ENCODE results near the gene ZNF283. TPM values are rescaled to one million over a fixed set of nuclear protein-coding genes. Genes with fewer than 3 reads are reported as not detected.
A peak's percentile ranks its signal among the peaks of the same experiment; 100 is the strongest.
"Not testable (repeated sequence)": the region's sequence is repeated elsewhere in the genome, so short reads cannot be mapped to it uniquely, and the experiment has no call there.

Gene ZNF283
- total RNA-seq, 1 experiment from 2014 or later, result 10.9 TPM

DNA sequence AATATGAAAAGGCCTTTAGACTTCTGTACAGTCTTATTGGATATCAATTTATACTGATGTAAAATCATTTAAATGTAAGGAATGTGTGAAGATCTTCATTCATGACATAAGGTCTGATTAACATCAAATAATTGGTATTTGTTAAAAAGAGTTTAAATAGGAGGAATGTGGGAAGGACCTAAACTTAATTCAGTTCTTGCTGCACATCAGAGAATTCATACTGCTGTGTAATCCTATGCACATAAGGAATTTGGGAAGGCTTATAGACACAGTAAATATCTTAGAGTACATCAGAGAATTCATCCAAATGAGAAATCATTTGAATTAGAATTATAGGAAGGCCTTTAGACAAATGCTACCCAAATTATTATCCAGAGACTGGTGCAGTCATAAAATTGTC lies 21.7 kb downstream of the ZNF283 start:
- no peak for DNase-seq (ENCODE audit: low spot score)

DNA sequence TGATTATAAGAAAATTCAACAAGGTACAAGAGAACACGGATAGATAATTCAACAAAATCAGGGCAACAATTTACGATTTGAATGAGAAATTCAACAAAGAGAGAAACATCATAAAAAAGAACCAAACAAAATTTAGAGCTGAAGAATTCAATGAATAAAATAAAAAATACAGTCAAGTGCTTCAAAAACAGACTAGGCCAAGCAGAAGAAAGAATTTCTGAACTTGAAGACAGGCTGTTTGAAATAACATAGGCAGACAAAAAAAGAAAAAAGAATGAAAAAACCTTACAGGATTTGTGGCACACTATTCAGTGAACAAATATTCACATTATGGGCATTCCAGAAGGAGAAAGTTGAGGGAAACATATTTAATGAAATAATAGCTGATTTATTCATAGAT lies 31.1 kb downstream of the ZNF283 start:
- no peak for DNase-seq (ENCODE audit: low spot score)

GRCh38 chr19:43866923-43867322 lies 39.8 kb downstream of the ZNF283 start:
- DNase-seq (ENCODE audit: low spot score), result not testable (repeated sequence)

DNA sequence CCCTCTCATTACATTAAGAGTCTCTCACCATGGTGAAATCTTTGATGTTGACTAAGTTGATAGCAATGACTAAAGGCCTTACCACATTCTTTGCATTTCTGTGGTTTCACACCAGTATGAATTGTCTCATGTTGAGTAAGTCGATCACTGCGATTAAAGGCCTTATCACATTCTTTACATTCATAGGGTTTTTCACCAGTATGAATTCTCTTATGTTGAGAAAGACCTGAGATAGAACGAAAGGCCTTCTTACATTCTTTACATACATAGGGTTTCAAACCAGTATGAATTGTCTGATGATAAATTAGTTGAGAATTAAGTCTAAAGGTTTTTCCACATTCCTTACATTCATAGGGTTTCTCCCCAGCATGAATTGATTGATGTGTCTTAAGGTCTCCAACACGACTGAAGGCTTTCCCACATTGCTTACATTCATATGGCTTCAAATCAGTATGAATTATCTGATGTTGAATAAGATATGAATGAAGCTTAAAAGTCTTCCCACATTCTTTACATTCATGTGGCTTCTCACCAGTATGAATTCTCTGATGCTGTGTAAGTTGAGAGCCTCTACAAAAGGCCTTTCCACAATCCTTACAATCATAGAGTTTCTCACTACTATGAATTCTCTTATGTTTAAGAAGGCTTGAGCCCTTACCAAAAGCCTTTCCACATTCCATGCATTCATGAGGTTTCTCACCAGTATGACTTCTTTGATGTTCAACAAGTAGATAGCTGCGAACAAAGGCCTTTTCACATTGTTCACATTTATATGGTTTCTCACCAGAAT lies 45.6 kb downstream of the ZNF283 start:
- peak; percentile 23 for DNase-seq (ENCODE audit: low spot score)

DNA sequence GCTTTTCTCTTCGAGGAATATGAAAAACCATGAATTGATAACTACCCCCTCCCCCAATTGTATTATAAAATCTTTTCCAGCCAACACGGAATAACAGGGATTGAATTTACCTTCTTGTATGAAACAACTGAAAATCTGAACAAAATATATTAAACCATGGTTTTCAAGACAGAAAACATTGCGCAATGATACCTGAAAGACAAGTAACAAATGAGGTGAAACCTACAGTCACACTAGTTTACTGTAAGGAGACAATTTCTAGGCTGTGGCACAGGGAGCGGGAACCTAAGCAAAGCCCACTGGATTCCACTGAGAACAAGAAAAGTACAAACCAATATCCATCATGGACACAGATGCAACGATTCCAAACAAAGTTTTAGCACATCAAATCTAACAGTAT lies 53.4 kb downstream of the ZNF283 start:
- no peak for DNase-seq (ENCODE audit: low spot score)

GRCh38 chr19:43883864-43884263 lies 56.7 kb downstream of the ZNF283 start, which contains the start of gene ZNF404:
Gene ZNF404, minus strand, starts transcription at chr19:43883964.
- DNase-seq (ENCODE audit: low spot score), result no peak

DNA sequence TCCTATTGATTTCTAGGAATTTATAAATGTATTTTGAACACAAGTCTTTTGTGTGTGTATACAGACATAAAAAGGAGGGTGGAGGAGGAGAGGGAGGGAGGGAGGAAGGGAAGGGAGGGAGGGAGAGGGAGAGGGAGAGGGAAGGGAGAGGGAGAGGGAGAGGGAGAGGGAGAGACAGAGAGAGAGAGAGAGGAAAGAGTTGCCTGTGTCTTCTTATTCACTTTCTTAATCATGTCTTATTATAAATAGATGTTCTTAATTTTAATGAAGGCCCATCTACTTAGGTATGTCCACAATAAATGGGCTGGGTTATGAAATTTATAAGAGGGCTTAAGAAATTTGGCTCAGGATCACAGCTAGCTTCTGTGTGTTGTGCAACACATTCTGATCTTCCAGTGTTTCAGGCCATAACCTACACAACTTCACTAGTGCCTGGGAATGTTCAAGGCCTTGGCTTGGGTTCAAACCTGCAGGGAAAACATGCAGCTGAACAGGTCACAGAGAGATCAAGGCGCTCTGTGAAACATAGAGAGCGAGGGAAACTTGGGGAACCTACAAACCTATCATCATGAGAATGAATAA lies 68.7 kb downstream of the ZNF283 start:
- no peak for DNase-seq (ENCODE audit: low spot score)

Other genes starting within 250 kb of the ZNF283 start
- gene IRGQ, start 231.2 kb upstream of the ZNF283 start, total RNA-seq (2014; rRNA removed; shearing (Covaris generic)), result 23.0 and 26.0 TPM in 2 replicates
- 29.6 and 41.8 TPM in 2 replicates for gene ZNF576, start 230.7 kb upstream of the ZNF283 start, total RNA-seq (2014; rRNA removed; shearing (Covaris generic))
- 0.50 and 0.74 TPM in 2 replicates for gene SRRM5, start 215.2 kb upstream of the ZNF283 start, total RNA-seq (2014; rRNA removed; shearing (Covaris generic))
- gene ZNF428, start 207.7 kb upstream of the ZNF283 start, total RNA-seq (2014; rRNA removed; shearing (Covaris generic)), result 92.9 and 100 TPM in 2 replicates
- 2.7 and 6.4 TPM in 2 replicates for gene CADM4, start 187.5 kb upstream of the ZNF283 start, total RNA-seq (2014; rRNA removed; shearing (Covaris generic))
- 174 and 190 TPM in 2 replicates for gene PLAUR, start 157.2 kb upstream of the ZNF283 start, total RNA-seq (2014; rRNA removed; shearing (Covaris generic))
- gene IRGC, start 111.2 kb upstream of the ZNF283 start, total RNA-seq (2014; rRNA removed; shearing (Covaris generic)), result 0.08 TPM in 1 of 2 replicates, not detected in the other
- gene SMG9, start 72.4 kb upstream of the ZNF283 start, total RNA-seq (2014; rRNA removed; shearing (Covaris generic)), result 89.4 and 99.7 TPM in 2 replicates
- gene KCNN4, start 46.3 kb upstream of the ZNF283 start, total RNA-seq (2014; rRNA removed; shearing (Covaris generic)), result 0.44 TPM in 1 of 2 replicates, not detected in the other
- gene LYPD5, start 24.9 kb upstream of the ZNF283 start, total RNA-seq (2014; rRNA removed; shearing (Covaris generic)), result 0.05 and 0.23 TPM in 2 replicates
- gene ZNF404, start 56.6 kb downstream of the ZNF283 start, total RNA-seq (2014; rRNA removed; shearing (Covaris generic)), result not detected in 2 replicates
- 8.4 and 9.3 TPM in 2 replicates for gene ZNF45, start 108.0 kb downstream of the ZNF283 start, total RNA-seq (2014; rRNA removed; shearing (Covaris generic))
- gene ZNF221, start 123.9 kb downstream of the ZNF283 start, total RNA-seq (2014; rRNA removed; shearing (Covaris generic)), result 0.68 and 0.97 TPM in 2 replicates
- 3.2 and 5.7 TPM in 2 replicates for gene ZNF155, start 156.9 kb downstream of the ZNF283 start, total RNA-seq (2014; rRNA removed; shearing (Covaris generic))
- gene ZNF230, start 175.6 kb downstream of the ZNF283 start, total RNA-seq (2014; rRNA removed; shearing (Covaris generic)), result 0.53 and 1.8 TPM in 2 replicates
- gene ZNF222, start 198.1 kb downstream of the ZNF283 start, total RNA-seq (2014; rRNA removed; shearing (Covaris generic)), result 1.8 and 2.0 TPM in 2 replicates
- 2.3 and 2.7 TPM in 2 replicates for gene ZNF223, start 224.7 kb downstream of the ZNF283 start, total RNA-seq (2014; rRNA removed; shearing (Covaris generic))
- gene ZNF284, start 244.8 kb downstream of the ZNF283 start, total RNA-seq (2014; rRNA removed; shearing (Covaris generic)), result 0.38 and 0.63 TPM in 2 replicates

Data from HT-29 (cell line).